B cell (primary cell): ENCODE results near the gene CCDC87. TPM values are rescaled to one million over a fixed set of nuclear protein-coding genes. Genes with fewer than 3 reads are reported as not detected.

Source experiments
- ATAC-seq: fragments of 200-7000 bp; cut with Tn5 transposase; one replicate; pipeline ENCODE4 v1.10.0; 2021; ENCODE audit warnings: low read depth, mild to moderate bottlenecking, moderate number of reproducible peaks, moderate library complexity
- CTCF ChIA-PET: fragments of 350-600 bp; sonication (Branson Sonifier 250); formaldehyde crosslinking; loops from one replicate; lab custom pipeline; 2021; ENCODE audit warnings: antibody characterized with exemption, inconsistent platforms; lab: Charles Lee
- POLR2A ChIA-PET: fragments of 350-600 bp; sonication (Branson Sonifier 250); formaldehyde crosslinking; loops from one replicate; lab custom pipeline; 2021; ENCODE audit warnings: antibody characterized with exemption; lab: Charles Lee
- DNase-seq: peaks from one replicate; pipeline ENCODE4 v3.0.0; 2013
- H2AFZ ChIP-seq: 2 replicates; pipeline ENCODE4 v1.6.1; 2012; ENCODE audit warnings: mild to moderate bottlenecking, low read depth, low read length; ENCODE audit not compliant: insufficient read depth, poor library complexity, severe bottlenecking
- H3K27ac ChIP-seq, 2 donors: 1 replicate in 1 of 2; 2 replicates in 1 of 2; pipeline ENCODE4 v1.5.1; 2012 to 2013; ENCODE audit warnings: low read length in 2 of 2, mild to moderate bottlenecking in 2 of 2, moderate library complexity in 1 of 2
- H3K27me3 ChIP-seq, 4 experiments: fragments of 200-600 bp in 1 of 4; sonication (generic) in 1 of 4; replicated peaks in 1 of 4; 1 replicate in 2 of 4; 2 replicates in 2 of 4; pipeline versions ENCODE4 v1.6.1 to v1.7.0; 2013 to 2016; ENCODE audit warnings: low read length in 3 of 4, mild to moderate bottlenecking in 2 of 4, mixed read lengths in 1 of 4, moderate library complexity in 1 of 4; ENCODE audit not compliant: insufficient read depth in 4 of 4, control insufficient read depth in 3 of 4; ENCODE audit errors: control extremely low read depth in 1 of 4
- H3K36me3 ChIP-seq, 2 experiments: replicated peaks in 1 of 2; 1 replicate in 1 of 2; 2 replicates in 1 of 2; pipeline versions ENCODE4 v1.6.1 to v1.7.1; 2013; ENCODE audit warnings: low read length in 1 of 2; ENCODE audit not compliant: insufficient read depth in 2 of 2, control insufficient read depth in 1 of 2; ENCODE audit errors: control extremely low read depth in 1 of 2, extremely low read depth in 1 of 2
- H3K4me1 ChIP-seq, 2 donors: fragments of 200-600 bp in 1 of 2; sonication (generic) in 1 of 2; 1 replicate in 1 of 2; 2 replicates in 1 of 2; pipeline versions ENCODE4 v1.5.1 to v1.6.1; 2013 to 2017; ENCODE audit warnings: low read length in 2 of 2; ENCODE audit not compliant: control insufficient read depth in 2 of 2, insufficient read depth in 2 of 2
- H3K4me2 ChIP-seq: replicated peaks from 2 replicates; pipeline ENCODE3; 2012; ENCODE audit warnings: mild to moderate bottlenecking, low read depth, low read length; ENCODE audit not compliant: poor library complexity, severe bottlenecking
- H3K4me3 ChIP-seq, 5 experiments: fragments of 200-600 bp in 1 of 5; sonication (generic) in 1 of 5; 1 replicate in 3 of 5; 2 replicates in 2 of 5; pipeline versions ENCODE4 v1.5.1 to v1.7.0; 2011 to 2016; ENCODE audit warnings: low read length in 4 of 5, mild to moderate bottlenecking in 4 of 5, low read depth in 2 of 5, control low read depth in 1 of 5, moderate library complexity in 1 of 5; ENCODE audit not compliant: insufficient read depth in 1 of 5; ENCODE audit errors: control extremely low read depth in 1 of 5, extremely low read depth in 1 of 5
- H3K79me2 ChIP-seq: fragments of 200-600 bp; sonication (generic); one replicate; pipeline ENCODE4 v1.6.0; 2016; ENCODE audit warnings: low read length; ENCODE audit not compliant: control insufficient read depth, insufficient read depth
- H3K9ac ChIP-seq: fragments of 200-600 bp; sonication (generic); 2 replicates; pipeline ENCODE4 v1.6.1; 2017; ENCODE audit warnings: mild to moderate bottlenecking, low read length, moderate library complexity
- H3K9me3 ChIP-seq, 3 donors: one replicate each; pipeline versions ENCODE4 v1.6.1 to v1.7.1; 2013; ENCODE audit warnings: low read length in 2 of 3; ENCODE audit not compliant: control insufficient read depth in 2 of 3, insufficient read depth in 1 of 3; ENCODE audit errors: control extremely low read depth in 1 of 3
- H4K20me1 ChIP-seq: 2 replicates; pipeline ENCODE4 v1.6.0; 2012; ENCODE audit warnings: mild to moderate bottlenecking, low read length; ENCODE audit not compliant: insufficient read depth, control insufficient read depth, poor library complexity, severe bottlenecking
- H3K27ac Mint-ChIP-seq: one replicate; pipeline ENCODE4 v1.8.0; 2021; ENCODE audit warnings: mixed read lengths
- H3K27me3 Mint-ChIP-seq: one replicate; pipeline ENCODE4 v1.8.0; 2021; ENCODE audit warnings: mixed read lengths
- H3K4me1 Mint-ChIP-seq: one replicate; pipeline ENCODE4 v1.8.0; 2021; ENCODE audit warnings: mixed read lengths
- H3K4me3 Mint-ChIP-seq: one replicate; pipeline ENCODE4 v1.8.0; 2021; ENCODE audit warnings: mixed read lengths
- H3K9me3 Mint-ChIP-seq: one replicate; pipeline ENCODE4 v1.8.0; 2022; ENCODE audit warnings: mixed read lengths; ENCODE audit not compliant: insufficient read depth
- CTCF ChIP-seq: fragments of 200-600 bp; IDR thresholded peaks from one replicate; pipeline ENCODE4 v1.8.0; 2022; ENCODE audit warnings: antibody characterized with exemption, mild to moderate bottlenecking
- EZH2 ChIP-seq: IDR thresholded peaks from 2 replicates; pipeline ENCODE4 v1.6.1; 2012; ENCODE audit warnings: borderline replicate concordance, low read depth, mild to moderate bottlenecking, moderate library complexity, low read length; ENCODE audit not compliant: insufficient read depth, poor library complexity, severe bottlenecking
- WGBS: methylation state at CpG from one replicate; pipeline ENCODE4 v1.1.5; 2013; ENCODE audit warnings: missing lambda C conversion rate; ENCODE audit not compliant: insufficient coverage; 5-methylcytosine and 5-hydroxymethylcytosine counted together
- intact Hi-C: fragments of 100-400 bp; cut with micrococcal nuclease; formaldehyde crosslinking; loops from one replicate; pipeline ENCODE4 v1.10.0; 2022
- polyA plus RNA-seq: library from polyadenylated mRNA; depleted of rRNA; stranded (reverse); fragments of >200 nt; gene quantifications from 2 replicates; pipeline ENCODE4 v1.2.3, GENCODE V29; 2012
- total RNA-seq, 2 donors: library from RNA; stranded (reverse); fragments of 120-200 nt in 1 of 2; gene quantifications; 1 replicate in 1 of 2; 2 replicates in 1 of 2; pipeline versions ENCODE4 v1.2.3 to v1.2.4, GENCODE V29; 2013 to 2022

The CCDC87 gene
- total and polyA plus RNA-seq, 2 donors (not counting 1 experiment from before 2014, with no cell fraction given): 0.39 TPM; not detected in 1

DNA sequence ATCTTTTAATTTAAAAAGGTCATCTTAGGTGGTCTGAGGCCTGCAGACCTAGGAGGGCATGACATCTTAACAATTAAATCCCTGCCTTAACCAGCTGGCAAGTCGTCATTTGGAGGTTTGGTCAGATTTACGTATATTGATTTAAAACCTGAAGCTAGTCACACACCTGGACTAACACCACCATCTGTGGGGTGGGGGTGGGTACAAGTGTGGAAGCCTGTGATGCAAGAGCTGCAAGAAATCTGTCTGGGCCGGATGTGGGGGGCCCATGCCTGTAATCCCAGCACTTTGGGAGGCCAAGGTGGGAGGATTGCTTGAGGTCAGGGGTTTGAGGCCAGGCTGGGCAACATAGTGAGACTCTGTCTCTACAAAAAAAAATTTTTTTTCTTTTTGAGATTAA lies 11.6 kb downstream of the CCDC87 start:
- no peak overlapping the region for H3K4me2 ChIP-seq
- TF ChIP-seq EZH2 (no peak), CTCF (no peak)
- intact Hi-C loops: no loop called here
- no peak overlapping the region for H3K27ac Mint-ChIP-seq
- no peak overlapping the region for H3K4me3 Mint-ChIP-seq
- peaks cover 3% of the 10 kb centered on the region for H3K9me3 Mint-ChIP-seq
- H3K9me3 ChIP-seq: peaks cover 3 to 14% (median 5%) of the 10 kb centered on the region in 3 donors
- peaks cover 3 to 7% of the 10 kb centered on the region in 2 donors for H3K4me1 ChIP-seq
- H3K4me1 Mint-ChIP-seq: peaks cover 8% of the 10 kb centered on the region
- CTCF ChIA-PET: interaction anchor here (0.5 to 12.2 kb wide), 17 partner anchors 9 to 253 kb away, joined by 3 to 301 read pairs (median 4); partner anchors contain the start of genes CCDC87, CTSF, RBM4 and RBM4B
- H3K4me3 ChIP-seq: no peak overlapping the region
- H3K9ac ChIP-seq: no peak overlapping the region
- POLR2A ChIA-PET: interaction anchor here (0.6 to 1.8 kb wide), 2 partner anchors 35 to 97 kb away, joined by 3 to 10 read pairs; partner anchors contain the start of genes RBM14 and RBM4B
- 100% methylated on average over 1 of the region's 3 CpGs for WGBS
- H3K27ac ChIP-seq: no peak overlapping the region
- no peaks in the 10 kb centered on the region for H3K36me3 ChIP-seq
- peaks cover 9% of the 10 kb centered on the region for H3K27me3 Mint-ChIP-seq
- H2AFZ ChIP-seq: no peak overlapping the region
- no peak for ATAC-seq
- peaks cover 0 to 4% (median 0%) of the 10 kb centered on the region in 4 experiments for H3K27me3 ChIP-seq
- no peaks in the 10 kb centered on the region for H4K20me1 ChIP-seq
- no peak for DNase-seq
- no peaks in the 10 kb centered on the region for H3K79me2 ChIP-seq

DNA sequence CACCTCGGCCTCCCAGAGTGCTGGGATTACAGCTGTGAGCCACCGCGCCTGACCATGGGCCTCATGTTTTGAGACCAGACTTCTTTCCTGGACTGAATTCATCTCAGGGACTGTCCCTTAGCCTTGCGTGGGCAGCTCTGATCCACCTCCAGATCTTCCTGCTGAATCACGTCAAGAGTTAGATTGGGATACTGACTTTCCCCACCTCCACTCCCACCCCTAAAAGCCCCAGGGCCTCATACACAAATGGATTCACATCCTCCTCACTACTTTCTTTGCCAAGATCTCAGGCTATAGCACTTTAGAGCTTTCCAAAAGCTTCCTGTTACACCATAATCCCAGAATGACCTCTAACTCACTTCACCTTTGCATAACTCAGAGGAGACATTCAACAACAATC lies 12.1 kb downstream of the CCDC87 start:
- Histone ChIP-seq H3K9ac (no peak overlapping the region), H3K4me1 (peaks cover 3 to 7% of the 10 kb centered on the region in 2 donors), H3K4me3 (no peak overlapping the region), H3K4me2 (no peak overlapping the region), H3K36me3 (no peaks in the 10 kb centered on the region), H3K27me3 (peaks cover 0 to 4% (median 0%) of the 10 kb centered on the region in 4 experiments), H2AFZ (no peak overlapping the region), H4K20me1 (no peaks in the 10 kb centered on the region), H3K27ac (no peak overlapping the region), H3K79me2 (no peaks in the 10 kb centered on the region), H3K9me3 (peaks cover 3 to 14% (median 5%) of the 10 kb centered on the region in 3 donors)
- Mint-ChIP-seq H3K27me3 (peaks cover 9% of the 10 kb centered on the region), H3K9me3 (peaks cover 3% of the 10 kb centered on the region), H3K27ac (no peak overlapping the region), H3K4me3 (no peak overlapping the region), H3K4me1 (peaks cover 8% of the 10 kb centered on the region)
- ChIA-PET POLR2A (interaction anchor here (0.6 to 1.8 kb wide), 2 partner anchors 31 to 97 kb away, joined by 3 to 10 read pairs; partner anchors contain the start of gene RBM4B), CTCF (interaction anchor here (0.5 to 12.2 kb wide), 17 partner anchors 9 to 253 kb away, joined by 3 to 301 read pairs (median 4); partner anchors contain the start of genes CCDC87, CTSF, RBM4 and RBM4B)
- no peak for TF ChIP-seq EZH2
- intact Hi-C loops: no loop called here
- no peak for DNase-seq
- no peak for ATAC-seq
- WGBS: 90% methylated on average over 5 of the region's 5 CpGs
